Spinal cord (tissue), 10 donors: Measurements from ENCODE around the gene RAB40A. TPM values are rescaled to one million over a fixed set of nuclear protein-coding genes. Genes with fewer than 3 reads are reported as not detected.
"Not testable (repeated sequence)": the region's sequence is repeated elsewhere in the genome, so short reads cannot be mapped to it uniquely, and the experiment has no call there.

Experiments
- DNase-seq, 6 donors: peaks; one replicate each; pipeline versions ENCODE4 v3.0.0 to v3.0.0-alpha.2; 2013 to 2015; ENCODE audit warnings: low spot score in 6 of 6, low read depth in 4 of 6
- H3K27ac ChIP-seq: one replicate; pipeline ENCODE4 v1.5.1; 2013; ENCODE audit warnings: low read depth, low read length, control low read depth
- H3K27me3 ChIP-seq: one replicate; pipeline ENCODE4 v1.6.1; 2013; ENCODE audit warnings: low read length; ENCODE audit not compliant: control insufficient read depth, insufficient read depth
- H3K36me3 ChIP-seq: one replicate; pipeline ENCODE4 v1.6.1; 2013; ENCODE audit warnings: low read length; ENCODE audit not compliant: control insufficient read depth, insufficient read depth
- H3K4me1 ChIP-seq: one replicate; pipeline ENCODE4 v1.6.1; 2013; ENCODE audit warnings: low read length; ENCODE audit not compliant: control insufficient read depth, insufficient read depth
- H3K4me3 ChIP-seq: one replicate; pipeline ENCODE4 v1.5.1; 2013; ENCODE audit warnings: low read depth, low read length, control low read depth
- H3K9me3 ChIP-seq: one replicate; pipeline ENCODE4 v1.6.1; 2013; ENCODE audit warnings: low read length; ENCODE audit not compliant: control insufficient read depth, insufficient read depth
- WGBS: methylation state at CpG from one replicate; pipeline ENCODE4 v1.1.5; 2013; ENCODE audit warnings: missing lambda C conversion rate; ENCODE audit not compliant: insufficient coverage; 5-methylcytosine and 5-hydroxymethylcytosine counted together
- polyA plus RNA-seq, 2 donors: library from polyadenylated mRNA; unstranded; fragments of 120-200 nt; gene quantifications; one replicate each; pipeline ENCODE4 v1.2.1, GENCODE V29; 2013; ENCODE audit not compliant: insufficient read length in 2 of 2
- total RNA-seq, 2 donors: library from RNA; depleted of rRNA in 1 of 2; stranded (reverse); fragments of 120-200 nt in 1 of 2; fragments of >200 nt in 1 of 2; gene quantifications; one replicate each; pipeline versions ENCODE4 v1.2.3 to v1.2.4, GENCODE V29; 2013 to 2014
- donor health status: healthy.

The RAB40A gene
- total and polyA plus RNA-seq, 4 donors = 0.88 to 3.0 (median 2.0) TPM

DNA sequence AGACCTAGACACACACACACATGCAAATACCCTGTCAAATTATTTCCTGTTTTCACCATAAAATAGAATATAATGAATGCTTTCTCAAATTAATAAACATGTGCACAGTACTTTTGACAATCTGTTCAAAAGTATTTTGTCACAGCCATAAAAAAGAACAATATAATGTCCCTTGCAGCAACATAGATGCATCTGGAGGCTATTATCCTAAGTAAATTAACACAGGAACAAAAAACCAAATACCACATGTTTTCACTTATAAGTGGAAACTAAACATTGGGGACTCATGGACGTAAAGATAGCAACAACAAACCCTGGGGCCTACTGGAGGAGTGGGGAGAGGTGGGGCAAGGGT lies 15.5 kb downstream of the RAB40A start:
- no CpG with 5 or more reads among the region's 1 CpG for WGBS
- no peak overlapping the region for H3K4me3 ChIP-seq

DNA sequence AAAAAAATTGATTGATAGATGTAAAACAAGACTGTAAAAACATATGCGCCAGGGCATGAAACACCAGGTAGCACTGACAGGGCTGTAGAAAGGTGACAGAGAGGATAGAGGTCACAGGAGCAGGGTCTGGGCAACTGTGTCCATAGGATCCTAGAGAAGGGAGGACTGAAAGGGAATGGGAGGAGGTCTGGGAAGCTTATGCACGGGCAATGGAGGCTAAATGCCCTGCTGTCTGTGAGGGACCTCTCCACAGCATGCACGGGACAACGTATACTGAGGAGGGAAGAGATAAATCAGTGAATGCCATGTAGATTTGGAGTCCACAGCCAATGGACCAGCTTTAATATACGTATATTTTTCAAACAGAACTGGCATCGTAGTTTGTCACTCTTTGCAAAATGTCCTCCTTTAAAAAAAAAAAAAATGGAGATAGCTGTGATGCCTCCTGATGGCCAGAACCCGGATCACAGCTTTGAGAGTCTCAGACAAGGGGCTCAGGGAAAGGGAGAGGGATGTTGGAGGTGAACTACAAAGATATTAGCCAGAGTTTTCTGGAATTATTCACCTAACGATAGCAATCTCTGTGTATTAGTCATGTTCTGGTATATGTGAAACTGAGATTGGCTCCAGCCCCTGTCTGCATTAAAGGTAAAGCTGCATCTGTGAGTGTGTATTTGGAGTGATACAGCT lies 16.0 kb downstream of the RAB40A start:
- Histone ChIP-seq H3K4me3 (no peak overlapping the region), H3K27ac (no peak overlapping the region), H3K36me3 (peaks cover 2% of the 10 kb centered on the region), H3K4me1 (no peaks in the 10 kb centered on the region), H3K27me3 (no peaks in the 10 kb centered on the region), H3K9me3 (no peaks in the 10 kb centered on the region)
- WGBS = 50% methylated on average over 4 of the region's 8 CpGs
- DNase-seq = no peak

More for the DNA sequence above, 15.5 kb downstream of the RAB40A start:
- Histone ChIP-seq H3K9me3 (no peaks in the 10 kb centered on the region), H3K36me3 (peaks cover 2% of the 10 kb centered on the region), H3K27me3 (no peaks in the 10 kb centered on the region), H3K4me1 (no peaks in the 10 kb centered on the region), H3K27ac (no peak overlapping the region)
- DNase-seq = no peak

DNA sequence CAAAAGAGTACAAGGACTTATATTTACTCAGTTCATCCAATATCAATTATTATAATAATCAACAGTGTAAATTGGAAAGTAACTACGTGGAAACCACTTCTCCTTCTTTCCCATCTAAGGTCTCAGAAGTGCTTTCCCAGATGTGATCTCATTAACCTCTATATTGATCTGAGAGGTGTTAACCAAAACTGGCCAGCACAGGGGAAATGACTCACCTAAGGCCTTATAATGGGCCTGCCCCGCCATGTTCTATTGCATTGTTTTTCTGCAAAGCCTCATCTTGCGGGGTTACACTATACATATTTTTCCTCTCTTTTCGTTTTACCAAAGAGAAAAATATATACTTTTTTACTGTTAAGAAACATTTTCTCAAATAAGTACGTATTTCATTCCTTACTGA lies 20.5 kb downstream of the RAB40A start:
- no peaks in the 10 kb centered on the region for H3K27me3 ChIP-seq

GRCh38 chrX:103495786-103496185 lies 23.5 kb downstream of the RAB40A start:
- H3K27ac ChIP-seq = no peak overlapping the region
- no peaks in the 10 kb centered on the region for H3K4me1 ChIP-seq
- H3K36me3 ChIP-seq = peaks cover 2% of the 10 kb centered on the region
- no peak for DNase-seq
- no CpG with 5 or more reads among the region's 1 CpG for WGBS
- no peak overlapping the region for H3K4me3 ChIP-seq
- H3K27me3 ChIP-seq = no peaks in the 10 kb centered on the region
- no peaks in the 10 kb centered on the region for H3K9me3 ChIP-seq

More for the DNA sequence above, 20.5 kb downstream of the RAB40A start:
- H3K4me1 ChIP-seq = no peaks in the 10 kb centered on the region
- no peaks in the 10 kb centered on the region for H3K9me3 ChIP-seq
- no peak overlapping the region for H3K4me3 ChIP-seq
- H3K36me3 ChIP-seq = peaks cover 2% of the 10 kb centered on the region
- no peak for DNase-seq
- WGBS = no CpG with 5 or more reads among the region's 5 CpGs
- no peak overlapping the region for H3K27ac ChIP-seq

GRCh38 chrX:103493578-103493977 lies 25.7 kb downstream of the RAB40A start:
- H3K36me3 ChIP-seq = not testable (repeated sequence)

GRCh38 chrX:103489733-103490132 lies 29.6 kb downstream of the RAB40A start:
- DNase-seq = peak in 2 of 6 donors; percentile 55 to 58
- H3K36me3 ChIP-seq, H3K27me3 ChIP-seq, H3K27ac ChIP-seq, H3K4me3 ChIP-seq, H3K9me3 ChIP-seq, H3K4me1 ChIP-seq: not testable (repeated sequence)
- WGBS = no CpG with 5 or more reads among the region's 4 CpGs

More at GRCh38 chrX:103493578-103493977, 25.7 kb downstream of the RAB40A start:
- not testable (repeated sequence) for H3K4me3 ChIP-seq, H3K27me3 ChIP-seq, DNase-seq, H3K9me3 ChIP-seq, H3K4me1 ChIP-seq, H3K27ac ChIP-seq
- 100% methylated on average over 1 of the region's 3 CpGs for WGBS

- WGBS = no CpG with 5 or more reads among the region's 1 CpG
- Histone ChIP-seq H3K4me3 (no peak overlapping the region), H3K27ac (no peak overlapping the region), H3K36me3 (no peaks in the 10 kb centered on the region), H3K4me1 (no peaks in the 10 kb centered on the region), H3K9me3 (no peaks in the 10 kb centered on the region), H3K27me3 (no peaks in the 10 kb centered on the region)
- DNase-seq = no peak
These were observed 30.5 kb downstream of the RAB40A start for GRCh38 chrX:103488794-103489193.

DNA sequence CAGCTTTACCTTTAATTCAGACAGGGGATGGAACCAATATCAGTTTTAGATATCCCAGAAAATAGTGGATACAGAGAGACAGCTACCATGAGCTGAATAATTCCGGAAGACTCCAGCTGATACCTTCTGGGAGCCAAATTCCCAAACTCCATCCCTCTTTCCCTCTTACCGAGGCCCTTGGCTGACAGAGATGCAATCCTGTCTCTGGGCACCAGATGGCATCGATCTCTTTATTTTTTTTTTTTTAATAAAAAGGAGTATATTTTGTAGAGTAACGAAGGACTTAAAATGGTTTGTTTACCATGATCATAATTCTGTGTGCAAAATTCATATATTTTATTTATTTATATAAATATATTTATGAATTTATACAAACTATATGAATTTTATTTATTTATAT lies 31.0 kb downstream of the RAB40A start:
- Histone ChIP-seq H3K9me3 (no peaks in the 10 kb centered on the region), H3K4me1 (no peaks in the 10 kb centered on the region), H3K4me3 (no peak overlapping the region), H3K27me3 (no peaks in the 10 kb centered on the region), H3K27ac (no peak overlapping the region), H3K36me3 (no peaks in the 10 kb centered on the region)
- DNase-seq = peak in 2 of 6 donors; percentile 33 to 38
- no CpG with 5 or more reads among the region's 4 CpGs for WGBS

- no peak overlapping the region for H3K27ac ChIP-seq
- no peak overlapping the region for H3K4me3 ChIP-seq
- no peaks in the 10 kb centered on the region for H3K27me3 ChIP-seq
- no peaks in the 10 kb centered on the region for H3K36me3 ChIP-seq
- H3K4me1 ChIP-seq = no peaks in the 10 kb centered on the region
- no peaks in the 10 kb centered on the region for H3K9me3 ChIP-seq
- WGBS = 90% methylated on average over 2 of the region's 4 CpGs
- no peak for DNase-seq
These were observed 35.6 kb downstream of the RAB40A start for GRCh38 chrX:103483720-103484119.

GRCh38 chrX:103480526-103480925 lies 38.8 kb downstream of the RAB40A start:
- Histone ChIP-seq H3K27ac (no peak overlapping the region), H3K36me3 (no peaks in the 10 kb centered on the region), H3K9me3 (no peaks in the 10 kb centered on the region), H3K4me3 (no peak overlapping the region), H3K4me1 (no peaks in the 10 kb centered on the region), H3K27me3 (no peaks in the 10 kb centered on the region)
- whole genome bisulfite sequencing = 43% methylated on average over 1 of the region's 2 CpGs
- no peak for DNase-seq
